Pulmonary artery endothelial cell (primary cell): ENCODE results near the gene KHSRP. TPM values are rescaled to one million over a fixed set of nuclear protein-coding genes. Genes with fewer than 3 reads are reported as not detected.
"Not testable (repeated sequence)": the region's sequence is repeated elsewhere in the genome, so short reads cannot be mapped to it uniquely, and the experiment has no call there.

Experiments used
- DNase-seq: peaks from one replicate; pipeline ENCODE4 v3.0.0-alpha.2; 2011; ENCODE audit warnings: low read depth, low spot score
- total RNA-seq: library from RNA; depleted of rRNA; stranded (reverse); fragments of >200 nt; gene quantifications from 2 replicates; pipeline ENCODE4 v1.2.3, GENCODE V29; 2014

The KHSRP gene
- total RNA-seq, 1 donor from 2014 or later, result 152 TPM

- DNase-seq, result no peak
Observed at GRCh38 chr19:6421075-6422014, 3.3 kb downstream of the KHSRP start.

GRCh38 chr19:6418562-6418932, 6.1 kb downstream of the KHSRP start:
- no peak for DNase-seq

GRCh38 chr19:6417713-6418561, 6.7 kb downstream of the KHSRP start:
- DNase-seq, result no peak

GRCh38 chr19:6416658-6417405, 7.8 kb downstream of the KHSRP start:
- DNase-seq, result no peak

GRCh38 chr19:6415591-6416190, 8.9 kb downstream of the KHSRP start:
- DNase-seq, result no peak

- no peak for DNase-seq
Observed at GRCh38 chr19:6414793-6415590, 9.6 kb downstream of the KHSRP start.

GRCh38 chr19:6413721-6414643, 10.6 kb downstream of the KHSRP start:
- DNase-seq, result no peak

- no peak for DNase-seq
Observed at GRCh38 chr19:6413291-6413690, 11.3 kb downstream of the KHSRP start.

GRCh38 chr19:6412447-6413091, 12.0 kb downstream of the KHSRP start:
- DNase-seq, result no peak

GRCh38 chr19:6412061-6412446, 12.6 kb downstream of the KHSRP start:
- no peak for DNase-seq

GRCh38 chr19:6409346-6409745, 15.3 kb downstream of the KHSRP start:
- DNase-seq, result no peak

GRCh38 chr19:6406401-6406800, 18.2 kb downstream of the KHSRP start:
- no peak for DNase-seq

- DNase-seq, result peak; percentile 63
Observed at GRCh38 chr19:6402837-6403608, 21.6 kb downstream of the KHSRP start.

GRCh38 chr19:6402058-6402457, 22.6 kb downstream of the KHSRP start:
- no peak for DNase-seq

- DNase-seq, result not testable (repeated sequence)
Observed at GRCh38 chr19:6400062-6400944, 24.3 kb downstream of the KHSRP start.

- DNase-seq, result no peak
Observed at GRCh38 chr19:6396305-6396704, 28.3 kb downstream of the KHSRP start.

- DNase-seq, result no peak
Observed at GRCh38 chr19:6394831-6395230, 29.8 kb downstream of the KHSRP start.
